Ovary (tissue), 9 donors: ENCODE results near the gene DKKL1. TPM values are rescaled to one million over a fixed set of nuclear protein-coding genes. Genes with fewer than 3 reads are reported as not detected.
A peak's percentile ranks its signal among the peaks of the same experiment; 100 is the strongest.
"Not testable (repeated sequence)": the region's sequence is repeated elsewhere in the genome, so short reads cannot be mapped to it uniquely, and the experiment has no call there.

ENCODE experiments used
- DNase-seq, 5 donors: peaks; one replicate each; pipeline ENCODE4 v3.0.0-alpha.2; 2019 to 2020
- H3K27ac ChIP-seq, 2 donors: fragments of 200-600 bp; one replicate each; pipeline versions ENCODE4 v1.5.1 to v1.8.0; 2019 to 2022
- H3K27me3 ChIP-seq: fragments of 200-600 bp; one replicate; pipeline ENCODE4 v1.8.0; 2022
- H3K36me3 ChIP-seq: fragments of 200-600 bp; sonication (generic); one replicate; pipeline ENCODE4 v1.5.1; 2019
- H3K4me1 ChIP-seq: one replicate; pipeline ENCODE4 v1.8.1; 2013; ENCODE audit warnings: mild to moderate bottlenecking, moderate library complexity; ENCODE audit not compliant: insufficient read depth
- H3K4me3 ChIP-seq: fragments of 200-600 bp; sonication (generic); one replicate; pipeline ENCODE4 v1.5.1; 2017
- H3K9me3 ChIP-seq, 2 donors: fragments of 200-600 bp in 1 of 2; sonication (generic) in 1 of 2; one replicate each; pipeline versions ENCODE4 v1.5.1 to v1.8.1; 2013 to 2019; ENCODE audit warnings: mild to moderate bottlenecking in 1 of 2, moderate library complexity in 1 of 2
- EP300 ChIP-seq: sonication (generic); formaldehyde crosslinking; IDR thresholded peaks from one replicate; pipeline ENCODE4 v1.6.1; 2017; ENCODE audit warnings: antibody characterized with exemption
- POLR2A ChIP-seq: fragments of 450-650 bp; IDR thresholded peaks from one replicate; pipeline ENCODE4 v1.6.1; 2017; ENCODE audit warnings: antibody characterized with exemption, mild to moderate bottlenecking, moderate library complexity
- WGBS, 3 donors: extraction: QIAGEN DNeasy Blood & Tissue Kit in 1 of 3; methylation state at CpG; one replicate each; pipeline versions ENCODE4 v1.1.5 to v1.1.7; 2013 to 2017; 5-methylcytosine and 5-hydroxymethylcytosine counted together
- intact Hi-C, 4 donors: fragments of 100-400 bp; cut with DNase I; formaldehyde crosslinking; loops; one replicate each; pipeline versions ENCODE4 v1.11.0 to v1.15.1; 2022 to 2023
- polyA plus RNA-seq, 2 donors: library from polyadenylated mRNA; stranded (reverse); fragments of 200-250 nt in 1 of 2; fragments of 350-450 nt in 1 of 2; fragmentation: Illumina TruSeq in 1 of 2; extraction: RNeasy Lipid Tissue Mini Kit (QIAGEN cat#74804) in 1 of 2; gene quantifications; one replicate each; pipeline ENCODE4 v1.2.3, GENCODE V29; 2013 to 2014
- total RNA-seq, 7 donors: library from RNA; depleted of rRNA in 2 of 7; stranded (reverse); fragments of >200 nt in 2 of 7; fragmentation: NEBNext Ultra II Directional in 3 of 7; extraction: Animal tissue kit (Norgen Biotek cat#: 25700) in 3 of 7; gene quantifications; one replicate each; pipeline versions ENCODE4 v1.1.0 to v1.2.4, GENCODE V29; 2016 to 2023
- TF ChIP-seq, protein P1 (sequence below), 3 donors: fragments of 450-650 bp in 2 of 3; fragments of 200-600 bp in 1 of 3; IDR thresholded peaks; one replicate each; pipeline versions ENCODE4 v1.5.1 to v1.8.0; 2016 to 2022; ENCODE audit warnings: antibody characterized with exemption in 3 of 3, mild to moderate bottlenecking in 1 of 3
- donor health status: DM: no; HTN: no; CAD: no; lungs with moderate emphysema.
- donor health status: DM: no; HTN: no; CAD: no.
- donor health status: Bipolar disorder and iron deficiency.
- donor health status: DM: yes; HTN: yes; CAD: no.
- donor health status: DM: no; HTN: no; CAD: no.
- donor health status: DM: yes; HTN: yes; CAD: no.

DKKL1 gene
- total and polyA plus RNA-seq, 9 donors, result 0.22 to 2.4 (median 1.1) TPM; not detected in 1

DNA sequence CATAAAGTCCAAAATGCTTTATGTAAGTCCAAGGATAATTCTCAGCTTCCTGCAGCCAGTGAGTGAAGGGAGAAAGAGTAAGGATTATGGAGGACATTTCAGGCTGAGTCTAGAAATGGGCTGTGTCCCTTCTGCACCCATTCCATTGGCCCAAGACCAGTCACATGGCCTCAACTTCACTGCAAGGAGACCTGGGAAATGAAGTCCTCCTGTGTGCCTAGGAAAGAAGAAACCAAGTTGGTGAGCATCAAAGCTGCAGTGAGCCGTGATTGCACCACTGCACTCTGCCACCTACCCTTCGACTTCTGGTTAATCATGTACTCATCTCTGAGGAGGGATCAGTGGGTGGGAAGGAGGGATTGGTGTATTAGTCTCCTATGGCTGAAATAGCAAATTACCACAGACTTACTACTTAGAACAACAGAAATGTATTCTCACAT lies 32.0 kb upstream of the DKKL1 start:
- 75 to 80% (median 77%) methylated on average over 2 of the region's 2 CpGs for WGBS, 3 donors
- Histone ChIP-seq H3K27ac (no peak overlapping the region), H3K27me3 (no peaks in the 10 kb centered on the region), H3K36me3 (no peaks in the 10 kb centered on the region), H3K4me3 (no peak overlapping the region), H3K4me1 (no peaks in the 10 kb centered on the region), H3K9me3 (no peaks in the 10 kb centered on the region)
- intact Hi-C loops, result no loop called here
- DNase-seq, result no peak
- no peak for TF ChIP-seq EP300
- TF ChIP-seq, protein P1, sequence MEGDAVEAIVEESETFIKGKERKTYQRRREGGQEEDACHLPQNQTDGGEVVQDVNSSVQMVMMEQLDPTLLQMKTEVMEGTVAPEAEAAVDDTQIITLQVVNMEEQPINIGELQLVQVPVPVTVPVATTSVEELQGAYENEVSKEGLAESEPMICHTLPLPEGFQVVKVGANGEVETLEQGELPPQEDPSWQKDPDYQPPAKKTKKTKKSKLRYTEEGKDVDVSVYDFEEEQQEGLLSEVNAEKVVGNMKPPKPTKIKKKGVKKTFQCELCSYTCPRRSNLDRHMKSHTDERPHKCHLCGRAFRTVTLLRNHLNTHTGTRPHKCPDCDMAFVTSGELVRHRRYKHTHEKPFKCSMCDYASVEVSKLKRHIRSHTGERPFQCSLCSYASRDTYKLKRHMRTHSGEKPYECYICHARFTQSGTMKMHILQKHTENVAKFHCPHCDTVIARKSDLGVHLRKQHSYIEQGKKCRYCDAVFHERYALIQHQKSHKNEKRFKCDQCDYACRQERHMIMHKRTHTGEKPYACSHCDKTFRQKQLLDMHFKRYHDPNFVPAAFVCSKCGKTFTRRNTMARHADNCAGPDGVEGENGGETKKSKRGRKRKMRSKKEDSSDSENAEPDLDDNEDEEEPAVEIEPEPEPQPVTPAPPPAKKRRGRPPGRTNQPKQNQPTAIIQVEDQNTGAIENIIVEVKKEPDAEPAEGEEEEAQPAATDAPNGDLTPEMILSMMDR (IDR thresholded peaks at IDR 0.05), result no peak
- no peak for TF ChIP-seq POLR2A

GRCh38 chr19:49332691-49333417 lies 30.8 kb upstream of the DKKL1 start:
- H3K36me3 ChIP-seq, H3K4me1 ChIP-seq, H3K27ac ChIP-seq, H3K4me3 ChIP-seq, H3K27me3 ChIP-seq, H3K9me3 ChIP-seq, intact Hi-C loops: not testable (repeated sequence)
- peak in 2 of 5 donors; percentile 5 to 9 for DNase-seq
- 84 to 91% (median 88%) methylated on average over 13 of the region's 13 CpGs for WGBS, 3 donors

GRCh38 chr19:49333418-49333805 lies 30.3 kb upstream of the DKKL1 start:
- Histone ChIP-seq H3K27ac (no peak overlapping the region), H3K4me1 (peaks cover 3% of the 10 kb centered on the region), H3K27me3 (no peaks in the 10 kb centered on the region), H3K9me3 (no peaks in the 10 kb centered on the region), H3K4me3 (no peak overlapping the region), H3K36me3 (no peaks in the 10 kb centered on the region)
- intact Hi-C loops, result no loop called here
- DNase-seq, result no peak
- TF ChIP-seq POLR2A, result no peak
- TF ChIP-seq, protein P1 (IDR thresholded peaks at IDR 0.05), result no peak
- TF ChIP-seq EP300, result no peak
- WGBS, 3 donors, result 65 to 77% (median 75%) methylated on average over 3 of the region's 3 CpGs

DNA sequence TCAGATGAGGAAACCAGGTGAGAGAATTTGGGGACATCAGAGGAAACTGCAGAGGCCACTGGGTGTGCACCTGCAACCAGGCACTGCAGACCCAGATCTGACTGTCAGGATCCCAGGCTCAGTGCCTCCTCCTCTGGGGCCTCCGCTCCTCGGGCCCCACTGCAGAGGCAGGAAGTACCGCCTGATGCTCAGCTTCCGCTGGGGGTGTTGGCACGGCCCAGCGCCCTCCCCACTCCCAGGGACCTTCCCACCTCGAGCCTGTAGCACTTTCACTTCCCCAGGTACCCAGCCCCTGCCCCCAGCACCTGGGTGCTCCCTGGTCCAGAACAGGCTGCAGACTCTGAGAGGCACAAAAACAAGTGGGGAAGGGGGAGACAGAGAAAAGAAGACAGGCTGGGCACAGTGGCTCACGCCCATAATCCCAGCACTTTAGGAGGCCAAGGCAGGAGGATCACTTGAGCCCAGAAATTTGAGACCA lies 29.8 kb upstream of the DKKL1 start:
- DNase-seq, result peak in 2 of 5 donors; percentile 15 to 19
- WGBS, 3 donors, result 66 to 69% (median 68%) methylated on average over 8 of the region's 8 CpGs
- H3K27ac ChIP-seq, result no peak overlapping the region
- H3K36me3 ChIP-seq, result no peaks in the 10 kb centered on the region
- intact Hi-C loops, result no loop called here
- peaks cover 5% of the 10 kb centered on the region for H3K4me1 ChIP-seq
- H3K4me3 ChIP-seq, result no peak overlapping the region
- TF ChIP-seq POLR2A, result no peak
- TF ChIP-seq, protein P1 (IDR thresholded peaks at IDR 0.05), result no peak
- no peaks in the 10 kb centered on the region for H3K27me3 ChIP-seq
- H3K9me3 ChIP-seq, result no peaks in the 10 kb centered on the region

- H3K27ac ChIP-seq, result no peak within 1 kb of the TSS
- H3K4me3 ChIP-seq, result no peak within 1 kb of the TSS
- no peak for TF ChIP-seq EP300
- TF ChIP-seq, protein P1 (IDR thresholded peaks at IDR 0.05), result no peak
- TF ChIP-seq POLR2A, result no peak
- peaks cover 5% of the 10 kb centered on the region for H3K4me1 ChIP-seq
- H3K9me3 ChIP-seq, result no peaks in the 10 kb centered on the region
- H3K36me3 ChIP-seq, result no peaks in the 10 kb centered on the region
- 76 to 79% (median 77%) methylated on average over 13 of the region's 13 CpGs for WGBS, 3 donors
- DNase-seq, result peak in 1 of 5 donors; percentile 19
- intact Hi-C loops, result no loop called here
- H3K27me3 ChIP-seq, result no peaks in the 10 kb centered on the region
Measured at GRCh38 chr19:49335071-49335783, 28.4 kb upstream of the DKKL1 start, which contains the start of gene CD37. TSS of gene CD37 (plus strand) at chr19:49335406. CDS start at chr19:49335541, 135 bp downstream.
